NCI-H1048 (cell line): ENCODE results near the gene TMCC1.
"Not testable (repeated sequence)": the region's sequence is repeated elsewhere in the genome, so short reads cannot be mapped to it uniquely, and the experiment has no call there.

Experiments used
- DNase-seq: peaks from one replicate; lab custom pipeline; 2025; lab: John Stamatoyannopoulos, UW

The TMCC1 gene

DNA sequence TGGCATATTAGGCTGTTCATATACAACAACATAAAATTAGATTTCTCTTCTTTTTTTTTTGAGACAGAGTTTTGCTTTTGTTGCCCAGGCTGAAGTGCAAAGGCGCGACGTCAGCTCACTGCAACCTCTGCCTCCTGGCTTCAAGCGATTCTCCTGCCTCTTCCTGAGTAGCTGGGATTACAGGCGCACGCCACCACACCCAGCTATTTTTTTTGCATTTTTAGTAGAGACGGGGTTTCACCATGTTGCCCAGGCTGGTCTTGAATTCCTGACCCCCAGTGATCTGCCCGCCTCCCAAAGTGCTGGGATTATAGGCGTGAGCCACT is 218.8 kb downstream of the TMCC1 start:
- not testable (repeated sequence) for DNase-seq

- DNase-seq = no peak
Measured at GRCh38 chr3:129673897-129674797, 219.4 kb downstream of the TMCC1 start.

DNA sequence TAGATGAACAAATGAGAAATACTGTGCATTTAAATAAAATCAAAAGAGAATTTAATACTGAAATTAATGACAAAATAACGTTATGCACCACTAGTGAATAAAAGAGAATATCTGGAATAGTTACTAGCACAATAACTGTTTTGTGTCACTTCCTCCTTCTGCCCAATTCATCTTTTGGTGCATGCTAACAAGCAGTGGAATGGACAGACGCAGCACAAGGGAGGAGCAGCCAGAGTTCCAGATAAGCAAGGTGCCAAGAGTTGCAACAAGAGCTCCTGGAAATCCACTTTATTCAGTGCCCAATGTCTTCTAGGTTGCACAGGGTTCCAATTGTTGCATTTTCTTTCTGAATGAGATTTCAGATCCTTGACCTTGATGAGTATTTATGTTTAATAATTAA is 220.5 kb downstream of the TMCC1 start:
- DNase-seq = no peak

GRCh38 chr3:129672412-129672811 is 221.1 kb downstream of the TMCC1 start:
- no peak for DNase-seq

DNA sequence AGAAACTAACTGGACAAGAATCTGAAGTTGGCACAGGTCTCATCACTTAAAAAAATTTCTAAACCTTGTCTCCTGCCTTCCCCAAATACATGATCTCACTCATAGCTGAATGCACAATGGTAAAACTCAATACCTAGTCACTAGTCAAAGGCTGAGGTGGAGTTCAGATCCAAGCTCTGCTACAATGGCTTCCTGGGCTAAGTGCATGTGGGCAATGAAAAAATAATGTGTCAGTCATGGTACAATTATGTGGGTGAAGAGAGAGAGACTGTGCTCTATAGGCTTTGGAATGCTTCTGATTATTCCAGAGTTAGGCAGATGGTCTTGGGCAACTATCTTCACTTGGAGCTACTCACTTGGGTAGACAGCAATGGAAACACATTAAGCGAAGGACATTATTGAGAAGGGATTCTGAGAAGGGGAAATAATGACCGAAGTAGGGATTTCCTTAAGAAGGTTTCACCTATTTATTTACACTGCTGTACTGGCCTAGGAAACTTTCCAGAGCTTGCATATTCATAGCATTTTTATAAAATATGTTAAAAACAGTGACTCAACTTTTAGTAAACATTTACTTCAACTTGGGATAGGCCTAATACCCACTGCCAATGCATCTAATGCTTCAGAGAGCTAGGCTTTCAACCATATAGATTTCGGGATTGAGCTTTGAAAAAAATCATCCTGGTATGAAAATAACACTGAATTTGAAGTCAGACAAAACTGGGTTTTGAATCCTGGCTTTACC is 228.3 kb downstream of the TMCC1 start:
- DNase-seq = no peak

- no peak for DNase-seq
Measured at GRCh38 chr3:129663930-129664646, 229.4 kb downstream of the TMCC1 start.

- DNase-seq = no peak
Measured at GRCh38 chr3:129663045-129663446, 230.5 kb downstream of the TMCC1 start.

DNA sequence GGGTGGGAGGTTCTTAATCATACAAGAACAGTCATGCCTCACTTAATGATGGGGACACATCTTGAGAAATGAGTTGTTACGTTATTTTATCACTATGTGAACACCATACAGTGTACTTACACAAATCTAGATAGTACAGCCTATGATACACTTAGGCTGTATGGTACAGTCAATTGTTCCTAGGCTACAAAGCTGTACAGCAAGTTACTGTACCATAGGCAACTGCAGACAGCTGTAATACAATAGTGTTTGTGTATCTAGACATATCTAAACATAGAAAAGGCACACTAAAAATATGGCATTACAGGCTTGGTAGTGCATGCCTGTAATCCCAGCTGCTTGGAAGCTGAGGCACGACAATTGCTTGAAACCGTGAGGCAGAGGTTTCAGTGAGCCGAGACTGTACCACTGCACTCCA is 231.3 kb downstream of the TMCC1 start:
- no peak for DNase-seq

DNA sequence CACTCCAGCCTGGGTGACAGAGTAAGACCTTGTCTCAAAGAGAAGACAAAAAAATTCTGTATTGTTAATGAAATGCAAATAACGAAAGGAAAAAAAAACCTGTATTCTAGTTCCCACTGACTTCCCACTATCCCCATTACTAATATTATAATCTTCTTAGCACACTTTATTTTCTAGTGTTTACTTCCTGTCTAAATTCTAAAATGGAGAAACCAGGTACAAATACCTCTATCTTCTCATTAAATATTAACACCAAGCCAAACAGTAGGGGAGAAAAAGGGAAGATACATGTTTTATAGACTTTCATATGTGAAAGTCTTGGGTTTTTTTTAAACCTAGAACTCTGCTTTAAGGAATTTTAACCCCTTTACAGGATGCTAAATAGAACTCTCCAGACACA is 231.7 kb downstream of the TMCC1 start:
- no peak for DNase-seq

GRCh38 chr3:129658110-129658843 is 235.2 kb downstream of the TMCC1 start:
- no peak for DNase-seq

GRCh38 chr3:129657261-129658046 is 236.1 kb downstream of the TMCC1 start:
- no peak for DNase-seq

GRCh38 chr3:129656659-129657247 is 236.8 kb downstream of the TMCC1 start:
- DNase-seq = no peak

DNA sequence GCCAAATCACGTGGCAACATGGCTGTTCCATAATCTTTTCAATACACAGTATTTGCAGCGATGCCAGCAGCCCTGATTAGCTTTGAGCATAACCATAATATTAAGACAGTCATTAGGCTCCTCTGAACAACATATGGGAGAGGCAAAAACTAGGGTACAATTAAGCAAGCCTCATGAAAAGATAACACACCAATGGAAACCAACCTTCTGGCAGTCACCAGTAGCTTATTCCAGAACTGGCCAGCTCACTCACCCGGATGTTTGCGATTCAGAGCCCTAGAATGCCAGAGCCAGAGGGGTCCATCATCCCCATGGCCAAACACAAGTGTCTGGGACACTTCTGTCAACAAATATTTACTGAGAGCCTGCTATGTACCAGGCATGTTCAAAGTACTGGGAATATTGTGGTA is 238.2 kb downstream of the TMCC1 start:
- DNase-seq = no peak

GRCh38 chr3:129654131-129654530 is 239.4 kb downstream of the TMCC1 start:
- no peak for DNase-seq

DNA sequence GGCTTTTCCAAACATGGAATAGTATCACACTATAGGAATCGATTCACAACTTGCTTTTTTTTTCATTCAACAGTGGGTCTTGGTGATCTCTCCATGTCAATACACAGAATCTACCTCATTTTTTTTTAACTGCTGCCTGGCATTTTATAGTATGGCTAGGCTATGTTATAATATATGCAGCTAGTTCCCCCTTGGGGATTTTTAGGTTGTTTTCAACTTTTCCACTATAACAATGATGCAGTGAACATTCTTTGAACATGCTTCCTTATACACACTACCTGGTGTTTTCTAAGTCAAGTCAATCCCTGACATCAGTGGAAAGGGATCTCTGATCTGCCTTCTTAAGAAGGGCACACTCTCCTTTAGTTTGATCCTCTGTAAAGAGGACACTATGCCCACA is 240.5 kb downstream of the TMCC1 start:
- DNase-seq = no peak

DNA sequence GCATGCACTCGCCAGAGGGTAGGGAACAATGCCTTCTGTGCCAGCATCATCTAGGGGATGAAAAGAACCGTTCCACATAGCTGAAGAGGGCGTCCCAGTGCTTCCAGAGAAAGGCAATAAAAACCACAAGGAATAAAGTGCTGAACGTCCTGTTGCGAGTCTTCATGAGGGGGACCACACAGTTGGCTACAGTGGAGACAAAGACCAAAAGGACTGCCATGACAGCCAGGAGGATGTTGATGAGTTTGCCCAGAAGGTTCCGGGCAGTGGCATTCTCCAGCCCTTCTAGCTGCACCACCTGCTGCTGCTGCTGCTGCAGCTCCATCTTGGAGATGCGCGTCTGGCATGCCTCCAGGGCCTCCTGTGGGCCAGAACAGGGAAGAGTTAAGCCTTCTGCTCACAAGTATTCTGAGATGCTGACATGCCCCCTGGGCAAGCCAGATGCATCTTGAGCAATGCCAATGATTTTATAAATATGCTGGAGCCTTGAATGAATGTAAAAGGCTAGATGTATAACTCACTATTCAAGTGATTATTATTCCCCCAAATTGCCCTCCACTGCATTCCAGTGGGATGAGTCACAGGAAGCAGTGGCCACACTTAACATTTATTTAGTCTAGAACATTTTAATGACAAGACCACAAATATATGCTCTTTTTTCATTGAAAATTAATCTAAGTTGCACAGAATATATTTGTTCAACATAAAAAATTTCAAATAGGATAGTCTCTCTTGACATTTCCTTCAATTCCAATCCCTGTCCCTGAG is 241.9 kb downstream of the TMCC1 start:
- DNase-seq = no peak

- DNase-seq = peak; percentile 26
Measured at GRCh38 chr3:129650256-129650872, 243.1 kb downstream of the TMCC1 start.

DNA sequence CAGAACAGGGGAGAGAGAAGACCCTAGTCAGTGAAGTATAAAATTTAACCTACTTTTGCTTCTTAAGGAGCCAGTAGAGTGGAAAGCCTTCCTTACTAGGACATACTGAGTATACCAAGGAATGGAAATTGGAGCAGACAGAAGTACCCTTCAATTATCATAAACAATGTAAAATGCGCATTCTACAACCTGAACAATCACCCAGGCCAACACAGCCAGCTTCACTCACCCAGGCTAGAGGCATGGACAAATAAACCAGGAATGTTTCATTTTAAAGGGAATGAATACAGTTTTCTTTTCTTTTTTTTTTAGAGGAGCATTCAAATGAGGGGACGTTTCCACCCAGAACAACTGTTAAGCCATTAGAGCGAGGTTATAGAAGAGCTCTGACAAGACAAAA is 245.1 kb downstream of the TMCC1 start:
- DNase-seq = no peak

GRCh38 chr3:129645286-129645685 is 248.2 kb downstream of the TMCC1 start:
- no peak for DNase-seq

DNA sequence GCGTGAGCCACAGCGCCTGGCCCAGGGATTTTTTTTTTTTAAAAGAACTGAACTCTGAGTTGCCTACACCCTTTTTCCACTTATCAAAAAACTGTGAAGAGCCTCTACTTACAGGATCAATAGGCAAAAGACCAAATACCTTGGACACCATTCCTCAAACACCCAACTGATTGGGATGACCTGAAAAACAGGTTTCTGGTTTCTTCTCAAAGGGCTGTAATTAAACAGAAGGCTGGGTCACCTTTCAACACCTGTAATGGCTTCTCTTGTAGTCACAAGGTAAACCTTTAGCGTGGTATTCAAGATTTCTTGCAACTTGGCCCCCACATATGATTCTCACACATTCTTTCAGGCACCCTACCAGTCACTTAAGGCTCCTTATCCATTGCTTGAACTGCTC is 248.7 kb downstream of the TMCC1 start:
- DNase-seq = no peak
